Measurements from ENCODE around the gene TM7SF3. TPM values are rescaled to one million over a fixed set of nuclear protein-coding genes. Genes with fewer than 3 reads are reported as not detected.
A peak's percentile ranks its signal among the peaks of the same experiment; 100 is the strongest.

Gene TM7SF3
- total RNA-seq, 3 donors from 2014 or later = 47.6 to 69.9 (median 48.0) TPM

GRCh38 chr12:26976687-26977086 is 37.5 kb downstream of the TM7SF3 start:
- TF ChIP-seq CTCF (IDR thresholded peaks at IDR 0.05) = no peak
- Histone ChIP-seq H3K4me1 (ENCODE audit: low read depth) (no peaks in the 10 kb centered on the region), H3K36me3 (ENCODE audit: low read depth) (no peaks in the 10 kb centered on the region), H3K4me3 (no peak overlapping the region), H3K9me3 (no peaks in the 10 kb centered on the region)
- DNase-seq (no peak), ATAC-seq (no peak)
- intact Hi-C loops (cut with DNase I, micrococcal nuclease) = no loop called here

GRCh38 chr12:26971963-26972362 is 42.2 kb downstream of the TM7SF3 start:
- DNase-seq = no peak
- Histone ChIP-seq H3K4me3 (no peak overlapping the region), H3K4me1 (ENCODE audit: low read depth) (no peaks in the 10 kb centered on the region), H3K36me3 (ENCODE audit: low read depth) (no peaks in the 10 kb centered on the region), H3K9me3 (no peaks in the 10 kb centered on the region)
- peak; percentile 30 for ATAC-seq
- intact Hi-C loops (cut with DNase I, micrococcal nuclease) = no loop called here
- no peak for TF ChIP-seq CTCF (IDR thresholded peaks at IDR 0.05)

GRCh38 chr12:26970136-26970535 is 44.0 kb downstream of the TM7SF3 start:
- H3K9me3 ChIP-seq = no peaks in the 10 kb centered on the region
- ATAC-seq (no peak), DNase-seq (no peak)
- no peak for TF ChIP-seq CTCF (IDR thresholded peaks at IDR 0.05)
- intact Hi-C loops (cut with DNase I, micrococcal nuclease) = no loop called here
- H3K4me1 ChIP-seq (ENCODE audit: low read depth) = no peaks in the 10 kb centered on the region
- H3K36me3 ChIP-seq (ENCODE audit: low read depth) = no peaks in the 10 kb centered on the region
- no peak overlapping the region for H3K4me3 ChIP-seq

GRCh38 chr12:26966842-26967241 is 47.3 kb downstream of the TM7SF3 start:
- H3K36me3 ChIP-seq (ENCODE audit: low read depth) = no peaks in the 10 kb centered on the region
- intact Hi-C loops (cut with DNase I, micrococcal nuclease) = no loop called here
- no peaks in the 10 kb centered on the region for H3K4me1 ChIP-seq (ENCODE audit: low read depth)
- H3K4me3 ChIP-seq = no peak overlapping the region
- DNase-seq (no peak), ATAC-seq (no peak)
- TF ChIP-seq CTCF (IDR thresholded peaks at IDR 0.05) = no peak
- no peaks in the 10 kb centered on the region for H3K9me3 ChIP-seq

- no peak for ATAC-seq
- no peaks in the 10 kb centered on the region for H3K9me3 ChIP-seq
Observed at GRCh38 chr12:26963413-26963812, 50.8 kb downstream of the TM7SF3 start.

More at GRCh38 chr12:26963413-26963812, 50.8 kb downstream of the TM7SF3 start:
- no peaks in the 10 kb centered on the region for H3K36me3 ChIP-seq (ENCODE audit: low read depth)
- no peaks in the 10 kb centered on the region for H3K4me1 ChIP-seq (ENCODE audit: low read depth)
- DNase-seq = no peak
- H3K4me3 ChIP-seq = no peak overlapping the region
- TF ChIP-seq CTCF (IDR thresholded peaks at IDR 0.05) = no peak
- intact Hi-C loops (cut with DNase I, micrococcal nuclease) = no loop called here

Measured in mucosa of descending colon (tissue), 3 donors.